GM19463 (cell line): ENCODE measurements around the gene ZNF91.
"Not testable (repeated sequence)": the region's sequence is repeated elsewhere in the genome, so short reads cannot be mapped to it uniquely, and the experiment has no call there.

ENCODE experiments used
- ATAC-seq: cut with Tn5 transposase; IDR thresholded peaks from one replicate; pipeline ENCODE4 v1.9.1; 2021; ENCODE audit warnings: mild to moderate bottlenecking, moderate library complexity; ENCODE audit not compliant: unreplicated experiment

ZNF91 gene

GRCh38 chr19:23395041-23395721, at the start of gene ZNF91:
Gene ZNF91, minus strand, starts transcription at chr19:23395471. Its CDS starts 117 bp downstream, at chr19:23395354.
- ATAC-seq: peak; percentile 97

GRCh38 chr19:23440791-23441190, 45.5 kb upstream of the ZNF91 start:
- no peak for ATAC-seq

GRCh38 chr19:23440207-23440606, 44.9 kb upstream of the ZNF91 start:
- ATAC-seq: no peak

- ATAC-seq: no peak
Measured at GRCh38 chr19:23439623-23440022, 44.4 kb upstream of the ZNF91 start.

- ATAC-seq: no peak
Measured at GRCh38 chr19:23437901-23438300, 42.6 kb upstream of the ZNF91 start.

GRCh38 chr19:23436944-23437343, 41.7 kb upstream of the ZNF91 start:
- no peak for ATAC-seq

GRCh38 chr19:23436318-23436717, 41.0 kb upstream of the ZNF91 start:
- no peak for ATAC-seq

GRCh38 chr19:23420824-23421223, 25.6 kb upstream of the ZNF91 start:
- no peak for ATAC-seq

GRCh38 chr19:23419261-23419660, 24.0 kb upstream of the ZNF91 start:
- not testable (repeated sequence) for ATAC-seq

- no peak for ATAC-seq
Measured at GRCh38 chr19:23415561-23416191, 20.4 kb upstream of the ZNF91 start.

GRCh38 chr19:23415034-23415433, 19.8 kb upstream of the ZNF91 start:
- no peak for ATAC-seq

- ATAC-seq: no peak
Measured at GRCh38 chr19:23410155-23410554, 14.9 kb upstream of the ZNF91 start.

GRCh38 chr19:23409392-23410048, 14.2 kb upstream of the ZNF91 start:
- ATAC-seq: no peak

GRCh38 chr19:23407616-23408133, 12.4 kb upstream of the ZNF91 start:
- ATAC-seq: no peak

- no peak for ATAC-seq
Measured at GRCh38 chr19:23406721-23407120, 11.4 kb upstream of the ZNF91 start.

- ATAC-seq: no peak
Measured at GRCh38 chr19:23406091-23406490, 10.8 kb upstream of the ZNF91 start.

GRCh38 chr19:23404676-23405075, 9.4 kb upstream of the ZNF91 start:
- no peak for ATAC-seq

- ATAC-seq: no peak
Measured at GRCh38 chr19:23403581-23404324, 8.5 kb upstream of the ZNF91 start.

GRCh38 chr19:23403052-23403451, 7.8 kb upstream of the ZNF91 start:
- no peak for ATAC-seq

- no peak for ATAC-seq
Measured at GRCh38 chr19:23402388-23402787, 7.1 kb upstream of the ZNF91 start.

- ATAC-seq: no peak
Measured at GRCh38 chr19:23401086-23401610, 5.9 kb upstream of the ZNF91 start.
